ENCODE measurements around the gene KIF3B. TPM values are rescaled to one million over a fixed set of nuclear protein-coding genes. Genes with fewer than 3 reads are reported as not detected.
A peak's percentile ranks its signal among the peaks of the same experiment; 100 is the strongest.

Gene KIF3B
- total and polyA plus RNA-seq, 2 of the 13 experiments (the other 11 are each of a cell fraction or from before 2014, with no cell fraction given) = 23.6 to 28.8 TPM

DNA sequence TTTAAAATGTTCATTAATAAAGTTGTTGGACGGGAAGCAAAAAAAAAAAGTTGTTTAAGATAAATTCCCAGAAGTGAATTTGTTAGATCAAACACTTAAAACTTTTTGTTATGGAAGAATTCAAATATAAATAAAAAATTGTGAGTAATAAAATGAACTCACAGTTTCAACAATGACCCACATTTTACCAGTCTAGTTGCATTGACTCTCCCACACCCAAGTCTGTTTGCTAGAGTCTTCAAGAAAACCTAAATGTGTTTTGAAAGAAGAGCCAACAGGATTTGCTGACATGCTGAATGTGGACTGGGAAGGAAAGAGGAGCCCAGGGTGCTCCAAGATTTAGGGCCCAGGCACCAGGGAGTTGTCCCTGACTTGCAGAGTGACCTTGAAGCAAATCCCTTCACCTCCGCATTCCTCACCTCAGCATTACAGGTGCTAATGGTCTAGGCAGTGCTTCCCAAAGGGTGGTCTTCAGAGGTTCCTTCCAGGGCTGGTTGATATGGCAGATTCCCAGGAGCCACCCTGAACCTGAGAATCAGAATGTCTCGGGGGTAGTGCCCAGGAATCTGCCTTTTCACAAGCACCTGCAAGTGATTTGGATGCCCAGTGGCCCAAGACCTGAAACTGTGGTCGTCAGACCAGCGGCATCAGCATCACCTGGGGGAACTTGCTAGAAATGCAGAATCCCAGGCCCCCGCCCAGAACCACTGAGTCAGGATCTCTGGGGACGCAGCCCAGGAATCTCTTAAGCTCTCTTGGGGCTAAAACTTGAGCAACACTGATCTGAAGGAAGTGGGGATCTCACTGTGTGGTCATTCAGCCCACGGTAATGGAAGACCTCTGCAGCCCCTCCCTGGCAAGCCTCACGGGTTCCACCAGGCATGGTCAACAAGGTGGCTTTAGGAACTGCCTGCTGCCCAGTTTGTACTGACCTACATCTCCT lies 38.7 kb upstream of the KIF3B start:
- in situ Hi-C loops (cut with HindIII; ENCODE audit: extremely low pct_ligation_motif_present, low pct_unique_long_range_greater_than_20kb) = no loop called here
- Histone ChIP-seq H2AFZ (ENCODE audit: low read length) (no peak overlapping the region), H3K9ac (ENCODE audit: insufficient read depth, low read depth, low read length) (no peak overlapping the region), H3K36me3 (replicated peaks in 1 of 2; ENCODE audit: control insufficient read depth in 1 of 2, insufficient read depth in 2 of 2, low read length in 2 of 2) (peaks cover 4 to 16% of the 10 kb centered on the region in 2 experiments; a peak in 4 of 5 replicates), H3K4me3 (replicated peaks in 1 of 3; ENCODE audit: insufficient read depth in 1 of 3, low read depth in 2 of 3, low read length in 3 of 3) (no peak overlapping the region), H4K20me1 (ENCODE audit: insufficient read depth, low read length) (no peaks in the 10 kb centered on the region), H3K9me3 (ENCODE audit: low read length) (no peaks in the 10 kb centered on the region), H3K4me1 (ENCODE audit: insufficient read depth, low read length) (peaks cover 39% of the 10 kb centered on the region), H3K4me2 (ENCODE audit: low read depth, low read length) (no peak overlapping the region), H3K79me2 (ENCODE audit: insufficient read depth, low read length) (no peaks in the 10 kb centered on the region), H3K27ac (ENCODE audit: extremely low read length, insufficient read depth, low read length) (no peak overlapping the region), H3K27me3 (ENCODE audit: control insufficient read depth in 1 of 2, insufficient read depth in 2 of 2, low read length in 2 of 2) (no peaks in the 10 kb centered on the region)
- ChIA-PET CTCF (ENCODE audit: low intra/inter-chr PET ratio, low total read pairs) (no interaction called here), POLR2A (no interaction called here)
- BruUV-seq (replicated peaks) = no TSS peak
- FAIRE-seq = no peak
- 94% methylated on average over 9 of the region's 9 CpGs for WGBS (ENCODE audit: low lambda C conversion rate)
- intact Hi-C loops (cut with micrococcal nuclease; ENCODE audit: unreplicated experiment) = no loop called here
- no peak for DNase-seq (ENCODE audit: low spot score)
- no peak for ATAC-seq
- TF ChIP-seq, protein P1, sequence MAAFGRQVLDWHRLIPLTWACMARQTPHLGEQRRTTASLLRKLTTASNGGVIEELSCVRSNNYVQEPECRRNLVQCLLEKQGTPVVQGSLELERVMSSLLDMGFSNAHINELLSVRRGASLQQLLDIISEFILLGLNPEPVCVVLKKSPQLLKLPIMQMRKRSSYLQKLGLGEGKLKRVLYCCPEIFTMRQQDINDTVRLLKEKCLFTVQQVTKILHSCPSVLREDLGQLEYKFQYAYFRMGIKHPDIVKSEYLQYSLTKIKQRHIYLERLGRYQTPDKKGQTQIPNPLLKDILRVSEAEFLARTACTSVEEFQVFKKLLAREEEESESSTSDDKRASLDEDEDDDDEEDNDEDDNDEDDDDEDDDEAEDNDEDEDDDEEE (CRISPR knock-in tag; IDR thresholded peaks at IDR 0.05) = no peak
- TF ChIP-seq ZNF563 (CRISPR knock-in tag; IDR thresholded peaks at IDR 0.05) = 0 out of 2 replicates have a peak, but pooled peaks have one; percentile 33
- TF ChIP-seq HES4 (CRISPR knock-in tag; IDR thresholded peaks at IDR 0.05; ENCODE audit: borderline replicate concordance) = 0 out of 2 replicates have a peak, but pooled peaks have one; percentile 26
- TF ChIP-seq POLR2AphosphoS5 (IDR thresholded peaks at IDR 0.05; ENCODE audit: low read depth, low read length) = no peak
- TF ChIP-seq RBM22 (optimal IDR thresholded peaks at IDR 0.05; ENCODE audit: low read length) = peak; percentile 74
- TF ChIP-seq POLR2G (IDR thresholded peaks at IDR 0.05; ENCODE audit: low read depth, low read length) = peak; percentile 27; the same call in 1 of the 2 replicates
- TF ChIP-seq, protein P2, sequence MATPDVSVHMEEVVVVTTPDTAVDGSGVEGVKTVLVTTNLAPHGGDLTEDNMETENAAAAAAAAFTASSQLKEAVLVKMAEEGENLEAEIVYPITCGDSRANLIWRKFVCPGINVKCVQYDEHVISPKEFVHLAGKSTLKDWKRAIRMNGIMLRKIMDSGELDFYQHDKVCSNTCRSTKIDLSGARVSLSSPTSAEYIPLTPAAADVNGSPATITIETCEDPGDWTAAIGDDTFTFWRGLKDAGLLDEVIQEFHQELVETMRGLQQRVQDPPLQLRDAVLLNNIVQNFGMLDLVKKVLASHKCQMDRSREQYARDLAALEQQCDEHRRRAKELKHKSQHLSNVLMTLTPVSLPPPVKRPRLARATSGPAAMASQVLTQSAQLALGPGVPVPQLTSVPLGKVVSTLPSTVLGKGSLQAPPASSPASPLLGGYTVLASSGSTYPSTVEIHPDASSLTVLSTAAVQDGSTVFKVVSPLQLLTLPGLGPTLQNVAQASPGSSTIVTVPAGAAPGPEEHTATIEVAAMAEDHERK (CRISPR knock-in tag; IDR thresholded peaks at IDR 0.05; ENCODE audit: low read depth) = no peak
- 0 out of 2 replicates have a peak, but pooled peaks have one; percentile 8 for TF ChIP-seq ZNF121 (CRISPR knock-in tag; IDR thresholded peaks at IDR 0.05)
- TF ChIP-seq NFKB2 (CRISPR knock-in tag; IDR thresholded peaks at IDR 0.05; ENCODE audit: borderline replicate concordance) = peak; percentile 42; the same call in 1 of the 2 replicates
- TF ChIP-seq MAFK (conservative IDR thresholded peaks at IDR 0.05 in 1 of 2, IDR thresholded peaks at IDR 0.05 in 1 of 2; ENCODE audit: low read length in 2 of 2) = peak; percentile 18 to 41; a peak in 1 of 4 replicates
- TF ChIP-seq, protein P3, sequence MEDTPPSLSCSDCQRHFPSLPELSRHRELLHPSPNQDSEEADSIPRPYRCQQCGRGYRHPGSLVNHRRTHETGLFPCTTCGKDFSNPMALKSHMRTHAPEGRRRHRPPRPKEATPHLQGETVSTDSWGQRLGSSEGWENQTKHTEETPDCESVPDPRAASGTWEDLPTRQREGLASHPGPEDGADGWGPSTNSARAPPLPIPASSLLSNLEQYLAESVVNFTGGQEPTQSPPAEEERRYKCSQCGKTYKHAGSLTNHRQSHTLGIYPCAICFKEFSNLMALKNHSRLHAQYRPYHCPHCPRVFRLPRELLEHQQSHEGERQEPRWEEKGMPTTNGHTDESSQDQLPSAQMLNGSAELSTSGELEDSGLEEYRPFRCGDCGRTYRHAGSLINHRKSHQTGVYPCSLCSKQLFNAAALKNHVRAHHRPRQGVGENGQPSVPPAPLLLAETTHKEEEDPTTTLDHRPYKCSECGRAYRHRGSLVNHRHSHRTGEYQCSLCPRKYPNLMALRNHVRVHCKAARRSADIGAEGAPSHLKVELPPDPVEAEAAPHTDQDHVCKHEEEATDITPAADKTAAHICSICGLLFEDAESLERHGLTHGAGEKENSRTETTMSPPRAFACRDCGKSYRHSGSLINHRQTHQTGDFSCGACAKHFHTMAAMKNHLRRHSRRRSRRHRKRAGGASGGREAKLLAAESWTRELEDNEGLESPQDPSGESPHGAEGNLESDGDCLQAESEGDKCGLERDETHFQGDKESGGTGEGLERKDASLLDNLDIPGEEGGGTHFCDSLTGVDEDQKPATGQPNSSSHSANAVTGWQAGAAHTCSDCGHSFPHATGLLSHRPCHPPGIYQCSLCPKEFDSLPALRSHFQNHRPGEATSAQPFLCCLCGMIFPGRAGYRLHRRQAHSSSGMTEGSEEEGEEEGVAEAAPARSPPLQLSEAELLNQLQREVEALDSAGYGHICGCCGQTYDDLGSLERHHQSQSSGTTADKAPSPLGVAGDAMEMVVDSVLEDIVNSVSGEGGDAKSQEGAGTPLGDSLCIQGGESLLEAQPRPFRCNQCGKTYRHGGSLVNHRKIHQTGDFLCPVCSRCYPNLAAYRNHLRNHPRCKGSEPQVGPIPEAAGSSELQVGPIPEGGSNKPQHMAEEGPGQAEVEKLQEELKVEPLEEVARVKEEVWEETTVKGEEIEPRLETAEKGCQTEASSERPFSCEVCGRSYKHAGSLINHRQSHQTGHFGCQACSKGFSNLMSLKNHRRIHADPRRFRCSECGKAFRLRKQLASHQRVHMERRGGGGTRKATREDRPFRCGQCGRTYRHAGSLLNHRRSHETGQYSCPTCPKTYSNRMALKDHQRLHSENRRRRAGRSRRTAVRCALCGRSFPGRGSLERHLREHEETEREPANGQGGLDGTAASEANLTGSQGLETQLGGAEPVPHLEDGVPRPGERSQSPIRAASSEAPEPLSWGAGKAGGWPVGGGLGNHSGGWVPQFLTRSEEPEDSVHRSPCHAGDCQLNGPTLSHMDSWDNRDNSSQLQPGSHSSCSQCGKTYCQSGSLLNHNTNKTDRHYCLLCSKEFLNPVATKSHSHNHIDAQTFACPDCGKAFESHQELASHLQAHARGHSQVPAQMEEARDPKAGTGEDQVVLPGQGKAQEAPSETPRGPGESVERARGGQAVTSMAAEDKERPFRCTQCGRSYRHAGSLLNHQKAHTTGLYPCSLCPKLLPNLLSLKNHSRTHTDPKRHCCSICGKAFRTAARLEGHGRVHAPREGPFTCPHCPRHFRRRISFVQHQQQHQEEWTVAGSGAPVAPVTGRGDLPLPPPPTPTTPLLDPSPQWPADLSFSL (CRISPR knock-in tag; IDR thresholded peaks at IDR 0.05) = no peak
- peak; percentile 56; the same call in 1 of the 2 replicates for TF ChIP-seq ZNF501 (CRISPR knock-in tag; IDR thresholded peaks at IDR 0.05)
